ENCODE measurements around the gene ATF4. TPM values are rescaled to one million over a fixed set of nuclear protein-coding genes. Genes with fewer than 3 reads are reported as not detected.

Gene ATF4
- total RNA-seq, 1 experiment from 2014 or later, result 717 TPM

DNA sequence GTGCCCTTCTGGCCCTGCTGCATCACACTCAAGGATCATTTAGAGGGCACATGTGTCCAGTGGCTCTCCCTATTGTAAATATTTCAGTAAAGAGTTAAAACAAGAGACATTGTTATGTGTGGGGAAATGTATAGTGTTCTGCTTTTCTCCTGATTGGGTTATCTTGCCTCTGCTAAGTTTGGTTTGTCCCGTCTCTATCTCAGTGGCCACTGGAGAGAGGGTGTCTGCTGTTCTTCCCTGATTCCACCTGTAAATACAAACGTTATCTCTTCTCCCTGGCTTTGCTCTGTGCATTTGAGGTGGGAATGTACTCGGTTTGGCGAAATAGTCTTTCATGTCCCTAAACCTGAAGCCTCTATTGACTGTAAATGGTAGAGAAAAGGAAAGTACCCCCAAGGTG, 12.0 kb upstream of the ATF4 start:
- Mint-ChIP-seq H3K27me3 (ENCODE audit: insufficient read depth, unreplicated experiment) (no peaks in the 10 kb centered on the region), H3K9me3 (ENCODE audit: unreplicated experiment) (no peaks in the 10 kb centered on the region), H3K27ac (ENCODE audit: low read depth, unreplicated experiment) (no peak overlapping the region), H3K4me3 (ENCODE audit: unreplicated experiment) (no peak overlapping the region), H3K4me1 (ENCODE audit: insufficient read depth, unreplicated experiment) (peaks cover 23% of the 10 kb centered on the region), H3K36me3 (ENCODE audit: insufficient read depth, unreplicated experiment) (peaks cover 95% of the 10 kb centered on the region)
- DNase-seq (ENCODE audit: unreplicated experiment), result no peak
- intact Hi-C loops (cut with micrococcal nuclease), result no loop called here
- ChIA-PET CTCF (no interaction called here), POLR2A (no interaction called here)
- TF ChIP-seq CTCF (IDR thresholded peaks at IDR 0.05; ENCODE audit: unreplicated experiment), result no peak
- no TSS peak for BruUV-seq (replicated peaks)

GRCh38 chr22:39510529-39511149, 9.7 kb upstream of the ATF4 start:
- intact Hi-C loops (cut with micrococcal nuclease), result no loop called here
- peaks cover 14% of the 10 kb centered on the region for H3K4me1 Mint-ChIP-seq (ENCODE audit: insufficient read depth, unreplicated experiment)
- no peaks in the 10 kb centered on the region for H3K9me3 Mint-ChIP-seq (ENCODE audit: unreplicated experiment)
- no peaks in the 10 kb centered on the region for H3K27me3 Mint-ChIP-seq (ENCODE audit: insufficient read depth, unreplicated experiment)
- H3K36me3 Mint-ChIP-seq (ENCODE audit: insufficient read depth, unreplicated experiment), result peaks cover 99% of the 10 kb centered on the region
- CTCF ChIA-PET, result interaction anchor here (0.5 to 2.8 kb wide), 8 partner anchors 9 to 828 kb away, joined by 3 to 9 read pairs (median 4); partner anchors contain the start of gene MIEF1
- no peak for TF ChIP-seq CTCF (IDR thresholded peaks at IDR 0.05; ENCODE audit: unreplicated experiment)
- H3K27ac Mint-ChIP-seq (ENCODE audit: low read depth, unreplicated experiment), result no peak overlapping the region
- BruUV-seq (replicated peaks), result no TSS peak
- no peak for DNase-seq (ENCODE audit: unreplicated experiment)
- H3K4me3 Mint-ChIP-seq (ENCODE audit: unreplicated experiment), result no peak overlapping the region
- POLR2A ChIA-PET, result interaction anchor here (1.1 to 1.8 kb wide), 2 partner anchors 10 to 21 kb away, joined by 4 to 9 read pairs; partner anchors contain the start of gene ATF4

DNA sequence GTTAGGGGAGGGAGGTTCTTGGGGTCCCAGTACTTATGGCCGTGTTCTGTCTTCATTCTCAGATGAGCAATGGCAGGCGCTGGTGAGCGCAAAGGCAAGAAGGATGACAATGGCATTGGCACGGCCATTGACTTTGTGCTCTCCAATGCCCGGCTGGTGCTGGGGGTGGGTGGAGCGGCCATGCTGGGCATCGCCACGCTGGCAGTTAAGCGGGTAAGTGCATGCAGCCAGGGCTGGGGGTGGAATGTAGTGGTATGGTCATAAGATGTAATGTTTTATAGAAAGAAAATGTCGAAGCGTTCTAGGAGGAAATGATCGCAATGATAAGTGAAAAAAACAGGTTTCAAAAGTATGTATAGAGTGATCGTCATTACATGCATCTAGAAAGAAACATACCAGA, 9.1 kb upstream of the ATF4 start:
- POLR2A ChIA-PET, result interaction anchor here (1.8 to 2.2 kb wide), 2 partner anchors 9 kb away, joined by 8 to 9 read pairs; partner anchors contain the start of genes ATF4 and MIEF1
- Mint-ChIP-seq H3K27me3 (ENCODE audit: insufficient read depth, unreplicated experiment) (no peaks in the 10 kb centered on the region), H3K36me3 (ENCODE audit: insufficient read depth, unreplicated experiment) (peaks cover 99% of the 10 kb centered on the region), H3K4me3 (ENCODE audit: unreplicated experiment) (no peak overlapping the region), H3K9me3 (ENCODE audit: unreplicated experiment) (no peaks in the 10 kb centered on the region), H3K4me1 (ENCODE audit: insufficient read depth, unreplicated experiment) (peaks cover 8% of the 10 kb centered on the region), H3K27ac (ENCODE audit: low read depth, unreplicated experiment) (no peak overlapping the region)
- intact Hi-C loops (cut with micrococcal nuclease), result no loop called here
- BruUV-seq (replicated peaks), result no TSS peak
- DNase-seq (ENCODE audit: unreplicated experiment), result no peak
- TF ChIP-seq CTCF (IDR thresholded peaks at IDR 0.05; ENCODE audit: unreplicated experiment), result no peak
- CTCF ChIA-PET, result interaction anchor here (0.7 to 2.8 kb wide), 6 partner anchors 15 to 642 kb away, joined by 3 to 9 read pairs (median 5); no protein-coding TSS in a partner anchor

DNA sequence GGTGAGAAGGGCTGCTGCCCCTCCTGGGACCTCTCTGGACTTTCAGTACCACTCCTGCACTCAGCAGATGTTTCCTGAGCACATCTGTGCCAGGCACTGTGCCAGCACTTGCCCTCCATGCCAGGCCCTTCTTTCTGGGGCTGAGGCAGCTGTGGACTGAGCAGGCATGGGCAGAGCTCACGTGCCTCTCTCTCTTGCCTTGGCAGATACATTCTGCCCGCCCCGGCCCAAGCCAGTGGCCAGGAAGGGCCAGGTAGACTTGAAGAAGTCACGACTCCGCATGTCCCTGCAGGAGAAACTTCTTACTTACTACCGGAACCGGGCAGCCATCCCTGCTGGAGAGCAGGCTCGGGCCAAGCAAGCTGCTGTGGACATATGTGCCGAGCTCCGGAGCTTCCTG, 8.3 kb upstream of the ATF4 start:
- no peak for TF ChIP-seq CTCF (IDR thresholded peaks at IDR 0.05; ENCODE audit: unreplicated experiment)
- Mint-ChIP-seq H3K4me3 (ENCODE audit: unreplicated experiment) (no peak overlapping the region), H3K36me3 (ENCODE audit: insufficient read depth, unreplicated experiment) (peaks cover 99% of the 10 kb centered on the region), H3K4me1 (ENCODE audit: insufficient read depth, unreplicated experiment) (peaks cover 7% of the 10 kb centered on the region), H3K27me3 (ENCODE audit: insufficient read depth, unreplicated experiment) (no peaks in the 10 kb centered on the region), H3K27ac (ENCODE audit: low read depth, unreplicated experiment) (no peak overlapping the region), H3K9me3 (ENCODE audit: unreplicated experiment) (no peaks in the 10 kb centered on the region)
- intact Hi-C loops (cut with micrococcal nuclease), result no loop called here
- DNase-seq (ENCODE audit: unreplicated experiment), result no peak
- BruUV-seq (replicated peaks), result no TSS peak
- ChIA-PET POLR2A (interaction anchor here (1.8 to 2.2 kb wide), 2 partner anchors 8 to 10 kb away, joined by 8 to 9 read pairs; partner anchors contain the start of genes ATF4 and MIEF1), CTCF (interaction anchor here (0.7 to 2.8 kb wide), 4 partner anchors 18 to 328 kb away, joined by 3 to 8 read pairs (median 6); no protein-coding TSS in a partner anchor)

Data from MCF 10A (cell line).